Esophagus muscularis mucosa (tissue), 3 donors: Measurements from ENCODE around the gene PCGF5.

ENCODE experiments used
- POLR2A ChIP-seq: fragments of 450-650 bp; IDR thresholded peaks from one replicate; pipeline ENCODE4 v1.6.1; 2017; ENCODE audit warnings: antibody characterized with exemption, moderate library complexity, mild to moderate bottlenecking, low read depth
- TF ChIP-seq, protein P1 (sequence below), 3 experiments: fragments of 200-600 bp in 2 of 3; fragments of 450-650 bp in 1 of 3; sonication (generic) in 2 of 3; IDR thresholded peaks; one replicate each; pipeline ENCODE4 v1.5.1; 2017 to 2019; ENCODE audit warnings: antibody characterized with exemption in 3 of 3, mild to moderate bottlenecking in 2 of 3, moderate library complexity in 1 of 3

DNA sequence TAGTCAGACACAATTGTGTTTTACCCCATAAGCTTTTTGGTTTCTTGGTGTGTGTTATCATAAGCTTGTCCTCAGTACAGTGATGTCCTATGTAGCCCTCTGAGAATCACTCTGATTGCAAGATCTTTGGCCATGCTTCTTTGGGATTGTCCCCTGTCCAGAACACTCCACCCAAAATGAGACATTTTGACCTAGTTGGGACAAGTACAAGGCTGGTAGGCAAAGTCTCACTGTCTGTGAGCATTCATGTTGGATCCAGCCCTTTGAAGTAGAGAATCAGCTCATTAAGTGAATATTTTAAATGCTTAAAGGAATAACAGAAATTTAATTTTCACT, 28.9 kb upstream of the PCGF5 start:
- no peak for TF ChIP-seq POLR2A
- TF ChIP-seq, protein P1, sequence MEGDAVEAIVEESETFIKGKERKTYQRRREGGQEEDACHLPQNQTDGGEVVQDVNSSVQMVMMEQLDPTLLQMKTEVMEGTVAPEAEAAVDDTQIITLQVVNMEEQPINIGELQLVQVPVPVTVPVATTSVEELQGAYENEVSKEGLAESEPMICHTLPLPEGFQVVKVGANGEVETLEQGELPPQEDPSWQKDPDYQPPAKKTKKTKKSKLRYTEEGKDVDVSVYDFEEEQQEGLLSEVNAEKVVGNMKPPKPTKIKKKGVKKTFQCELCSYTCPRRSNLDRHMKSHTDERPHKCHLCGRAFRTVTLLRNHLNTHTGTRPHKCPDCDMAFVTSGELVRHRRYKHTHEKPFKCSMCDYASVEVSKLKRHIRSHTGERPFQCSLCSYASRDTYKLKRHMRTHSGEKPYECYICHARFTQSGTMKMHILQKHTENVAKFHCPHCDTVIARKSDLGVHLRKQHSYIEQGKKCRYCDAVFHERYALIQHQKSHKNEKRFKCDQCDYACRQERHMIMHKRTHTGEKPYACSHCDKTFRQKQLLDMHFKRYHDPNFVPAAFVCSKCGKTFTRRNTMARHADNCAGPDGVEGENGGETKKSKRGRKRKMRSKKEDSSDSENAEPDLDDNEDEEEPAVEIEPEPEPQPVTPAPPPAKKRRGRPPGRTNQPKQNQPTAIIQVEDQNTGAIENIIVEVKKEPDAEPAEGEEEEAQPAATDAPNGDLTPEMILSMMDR (IDR thresholded peaks at IDR 0.05), result no peak
